Kidney (tissue), 14 donors: ENCODE data around the gene RPL18. TPM values are rescaled to one million over a fixed set of nuclear protein-coding genes. Genes with fewer than 3 reads are reported as not detected.

Experiments used
- DNase-seq, 5 donors: peaks; one replicate each; pipeline ENCODE4 v3.0.0-alpha.2; 2013 to 2020
- FAIRE-seq: peaks from 2 replicates; lab custom pipeline; 2012; peaks lifted over from hg19 to GRCh38; lab: Jason Lieb, UNC
- H3K27ac ChIP-seq, 2 donors: one replicate each; pipeline ENCODE4 v1.7.0; 2013; ENCODE audit warnings: low read depth in 2 of 2, low read length in 2 of 2, inconsistent platforms in 1 of 2
- H3K27me3 ChIP-seq: one replicate; pipeline ENCODE4 v1.7.1; 2013; ENCODE audit warnings: low read length, inconsistent platforms; ENCODE audit not compliant: control insufficient read depth, insufficient read depth
- H3K36me3 ChIP-seq, 3 donors: one replicate each; pipeline versions ENCODE4 v1.7.0 to v1.7.1; 2013; ENCODE audit warnings: low read length in 3 of 3, control low read depth in 1 of 3, inconsistent platforms in 1 of 3; ENCODE audit not compliant: insufficient read depth in 3 of 3, control insufficient read depth in 2 of 3
- H3K4me1 ChIP-seq, 3 donors: one replicate each; pipeline versions ENCODE4 v1.7.0 to v1.7.1; 2013; ENCODE audit warnings: low read length in 3 of 3, inconsistent platforms in 1 of 3, low read depth in 1 of 3; ENCODE audit not compliant: control insufficient read depth in 2 of 3, insufficient read depth in 2 of 3
- H3K4me3 ChIP-seq, 3 donors: one replicate each; pipeline versions ENCODE4 v1.7.0 to v1.8.1; 2013; ENCODE audit warnings: low read length in 3 of 3, control low read depth in 1 of 3, inconsistent platforms in 1 of 3
- H3K9ac ChIP-seq, 3 donors: one replicate each; pipeline versions ENCODE4 v1.7.0 to v1.7.1; 2013; ENCODE audit warnings: low read length in 3 of 3, control low read depth in 1 of 3, inconsistent platforms in 1 of 3
- H3K9me3 ChIP-seq, 3 donors: one replicate each; pipeline versions ENCODE4 v1.7.0 to v1.7.1; 2013; ENCODE audit warnings: low read length in 3 of 3, control low read depth in 1 of 3, inconsistent platforms in 1 of 3; ENCODE audit not compliant: control insufficient read depth in 2 of 3, insufficient read depth in 1 of 3
- intact Hi-C: fragments of 100-400 bp; cut with DNase I; formaldehyde crosslinking; loops from one replicate; pipeline ENCODE4 v1.11.1; 2022
- polyA plus RNA-seq: library from polyadenylated mRNA; stranded (reverse); fragments of 350-450 nt; fragmentation: Illumina TruSeq; extraction: RNeasy Lipid Tissue Mini Kit (QIAGEN cat#74804); gene quantifications from one replicate; pipeline ENCODE4 v1.2.3, GENCODE V29; 2014; ENCODE audit warnings: low read depth, low replicate concordance; ENCODE audit not compliant: insufficient read depth
- total RNA-seq: library from RNA; stranded (reverse); fragmentation: NEBNext Ultra II Directional; extraction: Animal tissue kit (Norgen Biotek cat#: 25700); gene quantifications from one replicate; pipeline ENCODE4 v1.2.1, GENCODE V29; 2021
- TF ChIP-seq, protein P1 (sequence below): IDR thresholded peaks from 3 replicates; pipeline ENCODE4 v1.5.1; 2012; ENCODE audit warnings: mild to moderate bottlenecking, moderate library complexity, borderline replicate concordance; ENCODE audit not compliant: insufficient read depth; ENCODE audit errors: extremely low read depth
- donor health status: control.
- donor health status: control.
- donor health status: control.
- donor health status: control.
- donor health status: control.
- donor health status: DM: yes; HTN: yes; CAD: no.
- donor health status: Normal renal cell carcinoma (clear cell type).

RPL18 gene
- total and polyA plus RNA-seq, 2 donors from 2014 or later, result 986 to 1,596 TPM

- H3K27ac ChIP-seq, result no peak within 1 kb of the TSS
- TF ChIP-seq, protein P1, sequence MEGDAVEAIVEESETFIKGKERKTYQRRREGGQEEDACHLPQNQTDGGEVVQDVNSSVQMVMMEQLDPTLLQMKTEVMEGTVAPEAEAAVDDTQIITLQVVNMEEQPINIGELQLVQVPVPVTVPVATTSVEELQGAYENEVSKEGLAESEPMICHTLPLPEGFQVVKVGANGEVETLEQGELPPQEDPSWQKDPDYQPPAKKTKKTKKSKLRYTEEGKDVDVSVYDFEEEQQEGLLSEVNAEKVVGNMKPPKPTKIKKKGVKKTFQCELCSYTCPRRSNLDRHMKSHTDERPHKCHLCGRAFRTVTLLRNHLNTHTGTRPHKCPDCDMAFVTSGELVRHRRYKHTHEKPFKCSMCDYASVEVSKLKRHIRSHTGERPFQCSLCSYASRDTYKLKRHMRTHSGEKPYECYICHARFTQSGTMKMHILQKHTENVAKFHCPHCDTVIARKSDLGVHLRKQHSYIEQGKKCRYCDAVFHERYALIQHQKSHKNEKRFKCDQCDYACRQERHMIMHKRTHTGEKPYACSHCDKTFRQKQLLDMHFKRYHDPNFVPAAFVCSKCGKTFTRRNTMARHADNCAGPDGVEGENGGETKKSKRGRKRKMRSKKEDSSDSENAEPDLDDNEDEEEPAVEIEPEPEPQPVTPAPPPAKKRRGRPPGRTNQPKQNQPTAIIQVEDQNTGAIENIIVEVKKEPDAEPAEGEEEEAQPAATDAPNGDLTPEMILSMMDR, result no peak
- FAIRE-seq (no peak), DNase-seq (no peak)
- H3K27me3 ChIP-seq, result no peaks in the 10 kb centered on the region
- no peaks in the 10 kb centered on the region for H3K9me3 ChIP-seq
- no peaks in the 10 kb centered on the region for H3K4me1 ChIP-seq
- no peak within 1 kb of the TSS for H3K9ac ChIP-seq
- intact Hi-C loops, result no loop called here
- no peak within 1 kb of the TSS for H3K4me3 ChIP-seq
- H3K36me3 ChIP-seq, result no peaks in the 10 kb centered on the region
Observed at GRCh38 chr19:48606463-48607358, 12.3 kb downstream of the RPL18 start, which contains the start of gene SPACA4. Gene SPACA4, plus strand, starts transcription at chr19:48606742. Its CDS starts 237 bp downstream, at chr19:48606979.

DNA sequence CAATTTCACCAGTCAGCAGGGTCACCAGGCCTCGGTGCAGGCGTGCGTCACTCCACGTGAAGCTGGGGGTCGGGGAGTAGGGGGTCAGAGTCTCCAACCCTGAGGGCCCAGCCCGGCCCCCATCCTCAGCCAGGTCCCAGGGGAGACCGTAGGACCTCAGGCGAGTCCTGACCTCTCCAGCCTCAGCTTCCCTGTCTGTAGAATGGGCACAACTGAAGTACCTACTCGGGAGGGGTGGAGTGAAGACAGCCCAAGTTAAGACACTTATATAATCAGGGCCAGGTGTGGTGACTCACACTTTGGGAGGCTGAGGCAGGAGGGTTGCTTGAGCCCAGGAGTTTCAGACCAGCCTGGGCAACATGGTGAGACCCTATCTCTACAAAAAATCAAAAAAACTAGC lies 15.1 kb downstream of the RPL18 start:
- Histone ChIP-seq H3K4me3 (no peak overlapping the region), H3K9me3 (no peaks in the 10 kb centered on the region), H3K27ac (no peak overlapping the region), H3K9ac (no peak overlapping the region), H3K36me3 (no peaks in the 10 kb centered on the region), H3K27me3 (no peaks in the 10 kb centered on the region), H3K4me1 (no peaks in the 10 kb centered on the region)
- intact Hi-C loops, result no loop called here
- DNase-seq, result no peak
- TF ChIP-seq, protein P1, result no peak
- FAIRE-seq, result no peak

DNA sequence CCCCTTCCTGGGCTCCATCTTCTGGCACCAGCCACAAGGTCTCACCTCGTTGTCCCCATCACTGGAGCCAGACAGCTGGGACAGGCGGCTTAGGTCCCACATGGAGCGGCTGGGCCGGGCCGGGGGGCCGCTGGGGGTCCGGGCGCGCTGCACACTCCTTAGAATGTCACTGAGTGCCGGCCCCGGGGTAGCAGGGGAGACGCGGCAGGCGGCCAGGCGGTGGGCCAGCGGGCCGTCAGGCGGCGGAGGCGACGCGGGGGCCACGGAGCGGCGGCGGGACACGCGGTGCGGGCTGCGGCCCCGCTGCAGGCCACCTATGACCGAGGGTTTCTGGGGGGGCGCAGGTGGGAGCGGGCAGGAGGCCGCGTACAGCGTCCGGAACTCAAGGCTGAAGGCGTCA lies 15.5 kb downstream of the RPL18 start:
- intact Hi-C loops, result no loop called here
- H3K36me3 ChIP-seq, result no peaks in the 10 kb centered on the region
- no peak for FAIRE-seq
- no peak overlapping the region for H3K4me3 ChIP-seq
- no peak for DNase-seq
- H3K4me1 ChIP-seq, result no peaks in the 10 kb centered on the region
- no peak overlapping the region for H3K27ac ChIP-seq
- H3K27me3 ChIP-seq, result no peaks in the 10 kb centered on the region
- TF ChIP-seq, protein P1, result no peak
- H3K9ac ChIP-seq, result no peak overlapping the region
- no peaks in the 10 kb centered on the region for H3K9me3 ChIP-seq
